Endothelial cell of umbilical vein (primary cell): Measurements from ENCODE around the gene PIP4K2B. TPM values are rescaled to one million over a fixed set of nuclear protein-coding genes. Genes with fewer than 3 reads are reported as not detected.

ENCODE experiments used
- BruUV-seq: library from RNA; stranded (reverse); fragments of 400-500 nt; replicated peaks from 2 replicates; lab custom pipeline; 2021; lab: Mats Ljungman, UMichigan
- CTCF ChIA-PET: fragments of 300-600, 350-600 bp; sonication (Branson Sonifier 250); formaldehyde crosslinking; loops from one replicate; lab custom pipeline; 2021; ENCODE audit warnings: antibody characterized with exemption, inconsistent platforms; lab: Charles Lee
- POLR2A ChIA-PET: fragments of 300-600, 350-600 bp; sonication (Branson Sonifier 250); formaldehyde crosslinking; loops from one replicate; lab custom pipeline; 2021; ENCODE audit warnings: antibody characterized with exemption, inconsistent platforms; lab: Charles Lee
- DNase-seq: peaks from one replicate; pipeline ENCODE4 v3.0.0-alpha.2; 2011; ENCODE audit warnings: low read depth, low spot score
- FAIRE-seq: peaks from 2 replicates; lab custom pipeline; 2011; peaks lifted over from hg19 to GRCh38; lab: Jason Lieb, UNC
- H2AFZ ChIP-seq: 2 replicates; pipeline ENCODE4 v1.6.0; 2012; ENCODE audit warnings: low read depth, low read length, control low read depth, inconsistent platforms
- H3K27ac ChIP-seq: 2 replicates; pipeline ENCODE4 v1.5.1; 2011; ENCODE audit warnings: low read depth, mild to moderate bottlenecking, control low read depth, low read length, moderate library complexity; ENCODE audit not compliant: insufficient read depth
- H3K27me3 ChIP-seq, 2 experiments: 2 replicates each; pipeline versions ENCODE4 v1.6.0 to v1.6.1; 2011; ENCODE audit warnings: low read length in 2 of 2, mixed read lengths in 1 of 2; ENCODE audit not compliant: control insufficient read depth in 2 of 2, insufficient read depth in 2 of 2
- H3K36me3 ChIP-seq, 2 experiments: 2 replicates in 1 of 2; 3 replicates in 1 of 2; pipeline ENCODE4 v1.5.1; 2011; ENCODE audit warnings: low read length in 2 of 2, mild to moderate bottlenecking in 1 of 2, moderate library complexity in 1 of 2; ENCODE audit not compliant: control insufficient read depth in 2 of 2, insufficient read depth in 2 of 2; ENCODE audit errors: extremely low read depth in 1 of 2
- H3K4me1 ChIP-seq: 3 replicates; pipeline ENCODE4 v1.5.1; 2011; ENCODE audit warnings: mild to moderate bottlenecking, low read length; ENCODE audit not compliant: control insufficient read depth, insufficient read depth; ENCODE audit errors: extremely low read depth
- H3K4me2 ChIP-seq: 2 replicates; pipeline ENCODE4 v1.6.1; 2011; ENCODE audit warnings: low read length, control low read depth, mixed read lengths; ENCODE audit not compliant: insufficient read depth
- H3K4me3 ChIP-seq, 3 experiments: fragments of 200-600 bp in 1 of 3; sonication (generic), shearing (Covaris generic) in 1 of 3; replicated peaks in 1 of 3; 2 replicates each; pipeline ENCODE4 v1.5.1; 2011 to 2016; ENCODE audit warnings: control low read depth in 3 of 3, low read length in 3 of 3, mild to moderate bottlenecking in 2 of 3, inconsistent platforms in 1 of 3, low read depth in 1 of 3, moderate library complexity in 1 of 3; ENCODE audit not compliant: insufficient read depth in 1 of 3
- H3K79me2 ChIP-seq: 2 replicates; pipeline ENCODE4 v1.6.0; 2012; ENCODE audit warnings: low read length, inconsistent platforms; ENCODE audit not compliant: control insufficient read depth, insufficient read depth
- H3K9ac ChIP-seq: replicated peaks from 2 replicates; pipeline ENCODE3; 2011; ENCODE audit warnings: low read length, control low read depth; ENCODE audit not compliant: insufficient read depth; ENCODE audit errors: extremely low read depth
- H3K9me1 ChIP-seq: replicated peaks from 3 replicates; pipeline ENCODE4 v1.6.0; 2011; ENCODE audit warnings: mild to moderate bottlenecking, low read length; ENCODE audit not compliant: control insufficient read depth, insufficient read depth; ENCODE audit errors: extremely low read depth
- H3K9me3 ChIP-seq: replicated peaks from 2 replicates; pipeline ENCODE4 v1.5.1; 2012; ENCODE audit warnings: low read length, inconsistent platforms; ENCODE audit not compliant: control insufficient read depth, insufficient read depth
- H4K20me1 ChIP-seq: replicated peaks from 2 replicates; pipeline ENCODE3; 2011; ENCODE audit warnings: mild to moderate bottlenecking, low read length; ENCODE audit not compliant: control insufficient read depth, insufficient read depth; ENCODE audit errors: extremely low read depth
- EZH2 ChIP-seq: IDR thresholded peaks from 2 replicates; pipeline ENCODE4 v1.6.1; 2012; ENCODE audit warnings: borderline replicate concordance, low read depth, mild to moderate bottlenecking, moderate library complexity, low read length, inconsistent platforms; ENCODE audit not compliant: severe bottlenecking
- FOS ChIP-seq: IDR thresholded peaks from 2 replicates; pipeline ENCODE4 v1.6.1; 2011; ENCODE audit warnings: mild to moderate bottlenecking, low read length, moderate library complexity, borderline replicate concordance; ENCODE audit not compliant: insufficient read depth
- GATA2 ChIP-seq: IDR thresholded peaks from 2 replicates; pipeline ENCODE4 v1.7.0; 2011; ENCODE audit warnings: low read depth, mild to moderate bottlenecking, moderate library complexity, mixed read lengths, low read length; ENCODE audit not compliant: insufficient read length, insufficient read depth
- JUN ChIP-seq: IDR thresholded peaks from 2 replicates; pipeline ENCODE4 v1.6.1; 2011; ENCODE audit warnings: borderline replicate concordance, low read depth; ENCODE audit not compliant: insufficient read length, insufficient read depth
- MYC ChIP-seq: IDR thresholded peaks from one replicate; pipeline ENCODE4 v1.6.1; 2011; ENCODE audit warnings: mild to moderate bottlenecking, low read depth, low read length
- POLR2A ChIP-seq: IDR thresholded peaks from 2 replicates; pipeline ENCODE4 v1.6.1; 2012; ENCODE audit warnings: low read depth, mild to moderate bottlenecking, control low read depth, low read length
- POLR2AphosphoS5 ChIP-seq: IDR thresholded peaks from 2 replicates; pipeline ENCODE4 v1.6.1; 2012; ENCODE audit warnings: low read depth, mild to moderate bottlenecking, control low read depth, low read length, moderate library complexity; ENCODE audit not compliant: insufficient read depth
- dilution Hi-C: fragments of 300-500 bp; cut with MboI; formaldehyde crosslinking; loops from one replicate; pipeline ENCODE4 v1.15.0; 2019; ENCODE audit warnings: low sequenced_read_pairs; ENCODE audit not compliant: extremely low pct_ligation_motif_present
- intact Hi-C: fragments of 100-400 bp; cut with micrococcal nuclease; formaldehyde crosslinking; loops from one replicate; pipeline ENCODE4 v1.10.0; 2022
- polyA plus RNA-seq, 4 experiments: library from polyadenylated mRNA; depleted of rRNA in 3 of 4; stranded (reverse) in 3 of 4; unstranded in 1 of 4; fragments of >200 nt; gene quantifications; 2 replicates each; pipeline versions ENCODE4 v1.2.1 to v1.2.3, GENCODE V29; 2011 to 2012; ENCODE audit warnings: missing spikeins in 1 of 4
- total RNA-seq: library from RNA; stranded (reverse); gene quantifications from 2 replicates; pipeline ENCODE4 v1.2.3, GENCODE V29; 2021
- TF ChIP-seq, protein P1 (sequence below), 2 donors: IDR thresholded peaks; 1 replicate in 1 of 2; 2 replicates in 1 of 2; pipeline ENCODE4 v1.5.1; 2011; ENCODE audit warnings: low read length in 2 of 2, mild to moderate bottlenecking in 2 of 2, moderate library complexity in 2 of 2, control low read depth in 1 of 2, inconsistent platforms in 1 of 2, low read depth in 1 of 2; ENCODE audit not compliant: insufficient read depth in 1 of 2; ENCODE audit errors: extremely low read depth in 1 of 2
- TF ChIP-seq, protein P2 (sequence below): IDR thresholded peaks from 2 replicates; pipeline ENCODE4 v1.6.1; 2011; ENCODE audit not compliant: insufficient read depth, insufficient read length

PIP4K2B gene
- total and polyA plus RNA-seq, 2 donors (not counting 3 experiments of a cell fraction or from before 2014, with no cell fraction given) = 23.1 to 48.8 TPM

- TF ChIP-seq, protein P1, sequence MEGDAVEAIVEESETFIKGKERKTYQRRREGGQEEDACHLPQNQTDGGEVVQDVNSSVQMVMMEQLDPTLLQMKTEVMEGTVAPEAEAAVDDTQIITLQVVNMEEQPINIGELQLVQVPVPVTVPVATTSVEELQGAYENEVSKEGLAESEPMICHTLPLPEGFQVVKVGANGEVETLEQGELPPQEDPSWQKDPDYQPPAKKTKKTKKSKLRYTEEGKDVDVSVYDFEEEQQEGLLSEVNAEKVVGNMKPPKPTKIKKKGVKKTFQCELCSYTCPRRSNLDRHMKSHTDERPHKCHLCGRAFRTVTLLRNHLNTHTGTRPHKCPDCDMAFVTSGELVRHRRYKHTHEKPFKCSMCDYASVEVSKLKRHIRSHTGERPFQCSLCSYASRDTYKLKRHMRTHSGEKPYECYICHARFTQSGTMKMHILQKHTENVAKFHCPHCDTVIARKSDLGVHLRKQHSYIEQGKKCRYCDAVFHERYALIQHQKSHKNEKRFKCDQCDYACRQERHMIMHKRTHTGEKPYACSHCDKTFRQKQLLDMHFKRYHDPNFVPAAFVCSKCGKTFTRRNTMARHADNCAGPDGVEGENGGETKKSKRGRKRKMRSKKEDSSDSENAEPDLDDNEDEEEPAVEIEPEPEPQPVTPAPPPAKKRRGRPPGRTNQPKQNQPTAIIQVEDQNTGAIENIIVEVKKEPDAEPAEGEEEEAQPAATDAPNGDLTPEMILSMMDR (IDR thresholded peaks at IDR 0.05; ENCODE audit: extremely low read depth in 1 of 2, insufficient read depth in 1 of 2, low read depth in 1 of 2, low read length in 2 of 2) = no peak
- TF ChIP-seq POLR2AphosphoS5 (no peak), JUN (no peak), MYC (no peak), GATA2 (no peak), FOS (no peak), EZH2 (no peak), POLR2A (no peak)
- TF ChIP-seq, protein P2, sequence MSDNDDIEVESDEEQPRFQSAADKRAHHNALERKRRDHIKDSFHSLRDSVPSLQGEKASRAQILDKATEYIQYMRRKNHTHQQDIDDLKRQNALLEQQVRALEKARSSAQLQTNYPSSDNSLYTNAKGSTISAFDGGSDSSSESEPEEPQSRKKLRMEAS = no peak
- H3K4me1 ChIP-seq = peaks cover 51% of the 10 kb centered on the region
- dilution Hi-C loops (no loop called here), intact Hi-C loops (loop anchor here (2.0 to 5.0 kb wide), 2 partner anchors 49 to 402 kb away; partner anchors contain the start of genes PIP4K2B and PLXDC1)
- H3K9me3 ChIP-seq = no peaks in the 10 kb centered on the region
- peaks cover 53% of the 10 kb centered on the region for H3K79me2 ChIP-seq
- ChIA-PET CTCF (interaction anchor here (1.1 to 2.4 kb wide), 2 partner anchors 14 to 18 kb away, joined by 6 to 7 read pairs; no protein-coding TSS in a partner anchor), POLR2A (no interaction called here)
- H3K9me1 ChIP-seq = no peaks in the 10 kb centered on the region
- H3K4me2 ChIP-seq = peak overlapping the region; percentile 88
- peak overlapping the region; percentile 19 for H2AFZ ChIP-seq
- H3K27ac ChIP-seq = peak overlapping the region; percentile 4
- FAIRE-seq (no peak), DNase-seq (no peak)
- no peaks in the 10 kb centered on the region for H3K27me3 ChIP-seq
- peaks cover 2 to 5% of the 10 kb centered on the region in 2 experiments for H3K36me3 ChIP-seq
- no TSS peak for BruUV-seq
- H4K20me1 ChIP-seq = peaks cover 2% of the 10 kb centered on the region
- peak overlapping the region; percentile 28 to 80 (median 36) for H3K4me3 ChIP-seq
- H3K9ac ChIP-seq = peak overlapping the region; percentile 27
These were observed 49.4 kb downstream of the PIP4K2B start for GRCh38 chr17:38750044-38750311.
